ENCODE data around the gene RNU6-9. TPM values are rescaled to one million over a fixed set of nuclear protein-coding genes. Genes with fewer than 3 reads are reported as not detected.

RNU6-9 gene
- polyA plus RNA-seq, 1 experiment = not detected

- H3K27me3 ChIP-seq (ENCODE audit: control insufficient read depth, insufficient read depth, low read length) = no peaks in the 10 kb centered on the region
- no peak overlapping the region for H3K27ac ChIP-seq (ENCODE audit: low read depth, low read length)
- H3K9me3 ChIP-seq (ENCODE audit: control insufficient read depth, insufficient read depth, low read length) = peaks cover 7% of the 10 kb centered on the region; the same call in 1 of the 2 replicates
- no peak for DNase-seq (ENCODE audit: low read depth, low spot score)
- CTCF ChIA-PET = no interaction called here
- POLR2A ChIA-PET = no interaction called here
- H3K4me3 ChIP-seq (ENCODE audit: low read depth, low read length) = no peak overlapping the region
- no peak for TF ChIP-seq CTCF (IDR thresholded peaks at IDR 0.05; ENCODE audit: low read depth, low read length)
Observed at GRCh38 chr19:936175-936546, 42.9 kb downstream of the RNU6-9 start.

- POLR2A ChIA-PET = no interaction called here
- no peak for TF ChIP-seq CTCF (IDR thresholded peaks at IDR 0.05; ENCODE audit: low read depth, low read length)
- Histone ChIP-seq H3K9me3 (ENCODE audit: control insufficient read depth, insufficient read depth, low read length) (peaks cover 7% of the 10 kb centered on the region; the same call in 1 of the 2 replicates), H3K4me3 (ENCODE audit: low read depth, low read length) (no peak overlapping the region), H3K27me3 (ENCODE audit: control insufficient read depth, insufficient read depth, low read length) (no peaks in the 10 kb centered on the region), H3K27ac (ENCODE audit: low read depth, low read length) (no peak overlapping the region)
- DNase-seq (ENCODE audit: low read depth, low spot score) = no peak
- CTCF ChIA-PET = no interaction called here
Observed at GRCh38 chr19:937259-937694, 44.0 kb downstream of the RNU6-9 start.

- no peak for DNase-seq (ENCODE audit: low read depth, low spot score)
- H3K27me3 ChIP-seq (ENCODE audit: control insufficient read depth, insufficient read depth, low read length) = no peaks in the 10 kb centered on the region
- no peak overlapping the region for H3K4me3 ChIP-seq (ENCODE audit: low read depth, low read length)
- ChIA-PET CTCF (no interaction called here), POLR2A (interaction anchor here (0.7 to 0.8 kb wide), 2 partner anchors 8 to 395 kb away, joined by 3 read pairs; no protein-coding TSS in a partner anchor)
- no peak for TF ChIP-seq CTCF (IDR thresholded peaks at IDR 0.05; ENCODE audit: low read depth, low read length)
- H3K9me3 ChIP-seq (ENCODE audit: control insufficient read depth, insufficient read depth, low read length) = peaks cover 11% of the 10 kb centered on the region; the same call in 1 of the 2 replicates
- H3K27ac ChIP-seq (ENCODE audit: low read depth, low read length) = no peak overlapping the region
Observed at GRCh38 chr19:938233-938923, 45.1 kb downstream of the RNU6-9 start.

GRCh38 chr19:939439-939838 lies 46.2 kb downstream of the RNU6-9 start:
- POLR2A ChIA-PET = interaction anchor here (0.8 kb wide), 1 partner anchor 9 kb away, joined by 3 read pairs; no protein-coding TSS in a partner anchor
- TF ChIP-seq CTCF (IDR thresholded peaks at IDR 0.05; ENCODE audit: low read depth, low read length) = no peak
- Histone ChIP-seq H3K4me3 (ENCODE audit: low read depth, low read length) (no peak overlapping the region), H3K9me3 (ENCODE audit: control insufficient read depth, insufficient read depth, low read length) (peaks cover 11% of the 10 kb centered on the region; the same call in 1 of the 2 replicates), H3K27me3 (ENCODE audit: control insufficient read depth, insufficient read depth, low read length) (no peaks in the 10 kb centered on the region), H3K27ac (ENCODE audit: low read depth, low read length) (no peak overlapping the region)
- DNase-seq (ENCODE audit: low read depth, low spot score) = no peak
- CTCF ChIA-PET = no interaction called here

- Histone ChIP-seq H3K27me3 (ENCODE audit: control insufficient read depth, insufficient read depth, low read length) (no peaks in the 10 kb centered on the region), H3K9me3 (ENCODE audit: control insufficient read depth, insufficient read depth, low read length) (peaks cover 10% of the 10 kb centered on the region; the same call in 1 of the 2 replicates), H3K27ac (ENCODE audit: low read depth, low read length) (peak overlapping the region; percentile 68), H3K4me3 (ENCODE audit: low read depth, low read length) (no peak overlapping the region)
- TF ChIP-seq CTCF (IDR thresholded peaks at IDR 0.05; ENCODE audit: low read depth, low read length) = no peak
- ChIA-PET CTCF (no interaction called here), POLR2A (no interaction called here)
- DNase-seq (ENCODE audit: low read depth, low spot score) = no peak
Observed at GRCh38 chr19:939922-940321, 46.6 kb downstream of the RNU6-9 start.

Data from AG04450 (cell line).